IMR-90 (cell line): ENCODE measurements around the gene GSPT1. TPM values are rescaled to one million over a fixed set of nuclear protein-coding genes. Genes with fewer than 3 reads are reported as not detected.
A peak's percentile ranks its signal among the peaks of the same experiment; 100 is the strongest.

Source experiments
- ATAC-seq: fragments of 200-7000 bp; cut with Tn5 transposase; 2 replicates; pipeline ENCODE4 v1.9.1; 2020; ENCODE audit warnings: low read depth, mild to moderate bottlenecking, moderate library complexity
- BruUV-seq: library from RNA; stranded (reverse); fragments of 400-500 nt; replicated peaks from 2 replicates; lab custom pipeline; 2021; lab: Mats Ljungman, UMichigan
- CTCF ChIA-PET: fragments of 300-600 bp; formaldehyde crosslinking; extraction: SDS; loops from one replicate; lab custom pipeline; 2021; ENCODE audit warnings: antibody characterized with exemption; lab: Yijun Ruan, JAX
- POLR2A ChIA-PET: fragments of 300-600 bp; sonication (Branson Sonifier 250); formaldehyde crosslinking; loops from one replicate; lab custom pipeline; 2022; ENCODE audit warnings: antibody characterized with exemption; ENCODE audit not compliant: unreplicated experiment; lab: Charles Lee
- DNase-seq: peaks from one replicate; pipeline ENCODE4 v3.0.0; 2013
- H2AFZ ChIP-seq: replicated peaks from 2 replicates; pipeline ENCODE3; 2013; ENCODE audit warnings: low read length, mild to moderate bottlenecking; ENCODE audit not compliant: poor library complexity
- H2AK5ac ChIP-seq: 2 replicates; pipeline ENCODE4 v1.6.1; 2013; ENCODE audit warnings: low read depth, low read length, inconsistent platforms
- H2AK9ac ChIP-seq: replicated peaks from 2 replicates; pipeline ENCODE3; 2013; ENCODE audit warnings: mild to moderate bottlenecking, low read depth, low read length, moderate library complexity; ENCODE audit not compliant: poor library complexity
- H2BK120ac ChIP-seq: 2 replicates; pipeline ENCODE4 v1.6.1; 2013; ENCODE audit warnings: low read depth, low read length, inconsistent platforms
- H2BK15ac ChIP-seq: 3 replicates; pipeline ENCODE4 v1.6.1; 2013; ENCODE audit warnings: low read depth, low read length, inconsistent platforms
- H2BK20ac ChIP-seq: 2 replicates; pipeline ENCODE4 v1.6.1; 2013; ENCODE audit warnings: low read depth, mild to moderate bottlenecking, inconsistent platforms, low read length, moderate library complexity
- H2BK5ac ChIP-seq: 2 replicates; pipeline ENCODE4 v1.6.1; 2013; ENCODE audit warnings: mild to moderate bottlenecking, low read depth, low read length, inconsistent platforms; ENCODE audit not compliant: poor library complexity, severe bottlenecking
- H3K14ac ChIP-seq: replicated peaks from 2 replicates; pipeline ENCODE4 v1.6.1; 2013; ENCODE audit warnings: low read depth, low read length, inconsistent platforms
- H3K18ac ChIP-seq: 2 replicates; pipeline ENCODE4 v1.6.1; 2013; ENCODE audit warnings: low read depth, low read length, control low read depth
- H3K23ac ChIP-seq: 2 replicates; pipeline ENCODE4 v1.6.1; 2013; ENCODE audit warnings: low read depth, low read length, inconsistent platforms
- H3K27ac ChIP-seq: 2 replicates; pipeline ENCODE4 v1.5.1; 2013; ENCODE audit warnings: mild to moderate bottlenecking, control low read depth, low read length; ENCODE audit not compliant: insufficient read depth
- H3K27me3 ChIP-seq: 2 replicates; pipeline ENCODE4 v1.6.1; 2013; ENCODE audit warnings: low read length; ENCODE audit not compliant: control insufficient read depth, insufficient read depth
- H3K36me3 ChIP-seq: 2 replicates; pipeline ENCODE4 v1.6.1; 2013; ENCODE audit warnings: low read length, mixed read lengths; ENCODE audit not compliant: control insufficient read depth, insufficient read depth
- H3K4ac ChIP-seq: 2 replicates; pipeline ENCODE4 v1.6.1; 2013; ENCODE audit warnings: low read depth, low read length, inconsistent platforms
- H3K4me1 ChIP-seq: 2 replicates; pipeline ENCODE4 v1.6.1; 2013; ENCODE audit warnings: low read length, mixed read lengths; ENCODE audit not compliant: control insufficient read depth, insufficient read depth
- H3K4me2 ChIP-seq: 2 replicates; pipeline ENCODE4 v1.6.1; 2013; ENCODE audit warnings: low read depth, mild to moderate bottlenecking, control low read depth, low read length, moderate library complexity
- H3K4me3 ChIP-seq: 2 replicates; pipeline ENCODE4 v1.5.1; 2013; ENCODE audit warnings: low read depth, mild to moderate bottlenecking, control low read depth, low read length, moderate library complexity; ENCODE audit not compliant: insufficient read depth
- H3K56ac ChIP-seq: 2 replicates; pipeline ENCODE4 v1.6.1; 2013; ENCODE audit warnings: low read length, inconsistent platforms; ENCODE audit not compliant: insufficient read depth; ENCODE audit errors: extremely low read depth
- H3K79me1 ChIP-seq, 2 experiments: 2 replicates each; pipeline ENCODE4 v1.6.1; 2013; ENCODE audit warnings: low read length in 2 of 2, inconsistent platforms in 1 of 2, low read depth in 1 of 2
- H3K9ac ChIP-seq: 2 replicates; pipeline ENCODE4 v1.6.1; 2013; ENCODE audit warnings: low read depth, low read length, control low read depth
- H3K9me1 ChIP-seq: 2 replicates; pipeline ENCODE4 v1.6.1; 2013; ENCODE audit warnings: low read length, inconsistent platforms; ENCODE audit not compliant: insufficient read depth
- H3K9me3 ChIP-seq: 2 replicates; pipeline ENCODE4 v1.6.1; 2013; ENCODE audit warnings: low read length; ENCODE audit not compliant: control insufficient read depth, insufficient read depth
- H4K20me1 ChIP-seq: 2 replicates; pipeline ENCODE4 v1.6.1; 2013; ENCODE audit warnings: low read length, inconsistent platforms; ENCODE audit not compliant: insufficient read depth
- H4K5ac ChIP-seq: 2 replicates; pipeline ENCODE4 v1.6.1; 2013; ENCODE audit warnings: mild to moderate bottlenecking, low read depth, low read length, control low read depth
- H4K8ac ChIP-seq, 2 experiments: 2 replicates each; pipeline ENCODE4 v1.6.1; 2013; ENCODE audit warnings: low read depth in 2 of 2, low read length in 2 of 2, control low read depth in 1 of 2, inconsistent platforms in 1 of 2
- H4K91ac ChIP-seq: 2 replicates; pipeline ENCODE4 v1.6.1; 2013; ENCODE audit warnings: low read depth, low read length, inconsistent platforms; ENCODE audit not compliant: insufficient read depth
- BHLHE40 ChIP-seq: fragments of 150-350 bp; IDR thresholded peaks from 2 replicates; pipeline ENCODE4 v1.6.1; 2016; ENCODE audit warnings: mild to moderate bottlenecking, low read depth, low read length
- CHD1 ChIP-seq: IDR thresholded peaks from 2 replicates; pipeline ENCODE4 v1.6.1; 2012; ENCODE audit warnings: low read depth, low read length, improper control_type of control experiment
- FOS ChIP-seq: fragments of 150-350 bp; IDR thresholded peaks from 2 replicates; pipeline ENCODE4 v1.6.1; 2016; ENCODE audit warnings: low read depth, low read length
- MAZ ChIP-seq: IDR thresholded peaks from 2 replicates; pipeline ENCODE4 v1.6.1; 2012; ENCODE audit warnings: low read depth, mild to moderate bottlenecking, low read length, improper control_type of control experiment, moderate library complexity, borderline replicate concordance
- MXI1 ChIP-seq: IDR thresholded peaks from 2 replicates; pipeline ENCODE4 v1.6.1; 2012; ENCODE audit warnings: low read depth, mild to moderate bottlenecking, low read length, moderate library complexity, borderline replicate concordance
- NFE2L2 ChIP-seq: fragments of 150-350 bp; IDR thresholded peaks from 2 replicates; pipeline ENCODE4 v1.6.1; 2016; ENCODE audit warnings: low read depth, mild to moderate bottlenecking, low read length
- POLR2A ChIP-seq: IDR thresholded peaks from 2 replicates; pipeline ENCODE4 v1.6.1; 2012; ENCODE audit warnings: mild to moderate bottlenecking, low read depth, low read length
- RAD21 ChIP-seq: IDR thresholded peaks from 2 replicates; pipeline ENCODE4 v1.6.1; 2012; ENCODE audit warnings: low read length, improper control_type of control experiment
- RCOR1 ChIP-seq: IDR thresholded peaks from 2 replicates; pipeline ENCODE4 v1.6.1; 2012; ENCODE audit warnings: mild to moderate bottlenecking, low read length, improper control_type of control experiment; ENCODE audit not compliant: insufficient replicate concordance
- RFX5 ChIP-seq: IDR thresholded peaks from 2 replicates; pipeline ENCODE4 v1.8.0; 2012; ENCODE audit warnings: low read depth, mild to moderate bottlenecking, low read length, moderate library complexity
- SMC3 ChIP-seq: fragments of 150-350 bp; IDR thresholded peaks from 2 replicates; pipeline ENCODE4 v1.6.1; 2016; ENCODE audit warnings: low read depth, mild to moderate bottlenecking, antibody characterized with exemption, low read length, moderate library complexity
- USF2 ChIP-seq: fragments of 150-350 bp; IDR thresholded peaks from 2 replicates; pipeline ENCODE4 v1.6.1; 2017; ENCODE audit warnings: mild to moderate bottlenecking, antibody characterized with exemption, low read length, low read depth
- WGBS, 2 experiments: methylation state at CpG; one replicate each; pipeline versions ENCODE4 v1.1.5 to v1.1.7; 2013; ENCODE audit warnings: missing lambda C conversion rate in 2 of 2; ENCODE audit not compliant: insufficient read length in 1 of 2; ENCODE audit errors: extremely low coverage in 2 of 2; 5-methylcytosine and 5-hydroxymethylcytosine counted together
- dilution Hi-C: fragments of 300-500 bp; cut with HindIII; formaldehyde crosslinking; loops from one replicate; pipeline ENCODE4 v1.14.3; 2018; ENCODE audit warnings: low sequenced_read_pairs; ENCODE audit not compliant: unreplicated experiment
- in situ Hi-C: fragments of 300-500 bp; cut with MboI; formaldehyde crosslinking; loops from 3 replicates; pipeline ENCODE4 v1.14.3; 2019; ENCODE audit warnings: low sequenced_read_pairs, inconsistent platforms, mixed read lengths
- intact Hi-C: fragments of 100-400 bp; cut with micrococcal nuclease; formaldehyde crosslinking; loops from 2 replicates; pipeline ENCODE4 v1.10.0; 2022
- polyA plus RNA-seq, 3 experiments: library from polyadenylated mRNA; depleted of rRNA; stranded (reverse); fragments of >200 nt; gene quantifications; 2 replicates each; pipeline ENCODE4 v1.2.3, GENCODE V29; 2012; ENCODE audit warnings: low replicate concordance in 1 of 3
- total RNA-seq: library from RNA; depleted of rRNA; stranded (reverse); fragments of >200 nt; gene quantifications from 2 replicates; pipeline ENCODE4 v1.2.3, GENCODE V29; 2012
- TF ChIP-seq, protein P1 (sequence below): conservative IDR thresholded peaks from 2 replicates; pipeline ENCODE4 v1.5.1; 2012; ENCODE audit warnings: mild to moderate bottlenecking, low read depth, low read length, improper control_type of control experiment

Gene GSPT1
- total and polyA plus RNA-seq, 2 of the 4 experiments (the other 2 are of a cell fraction) = 76.3 to 84.8 TPM

DNA sequence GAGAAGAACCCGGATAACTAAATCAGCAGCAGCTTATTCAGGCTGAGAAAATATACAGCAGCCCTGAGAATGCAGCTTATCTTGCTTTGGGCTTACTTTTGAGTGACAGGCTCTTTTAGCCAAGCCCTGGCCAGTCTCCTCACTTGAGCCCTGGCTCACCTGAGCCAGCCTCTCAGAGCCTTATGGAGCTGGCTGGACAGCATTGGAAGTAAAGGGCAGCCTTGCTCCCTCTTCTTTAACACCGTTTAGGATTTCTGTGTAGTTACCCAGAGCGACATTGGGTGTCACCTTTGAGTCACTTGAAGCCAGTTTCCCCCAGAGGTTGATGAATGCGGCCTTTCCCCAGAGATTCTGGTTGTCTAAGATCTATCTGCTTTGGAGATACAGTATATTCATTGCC lies 33.8 kb upstream of the GSPT1 start:
- H4K8ac ChIP-seq = no peak overlapping the region
- H2AK9ac ChIP-seq = peak overlapping the region; percentile 51
- peak overlapping the region; percentile 55 for H2BK120ac ChIP-seq
- H2BK15ac ChIP-seq = no peak overlapping the region
- H4K91ac ChIP-seq = no peak overlapping the region
- no peak overlapping the region for H2BK20ac ChIP-seq
- H3K9me1 ChIP-seq = peaks cover 7% of the 10 kb centered on the region
- peak overlapping the region; percentile 38; the same call in 1 of the 2 replicates for H2AK5ac ChIP-seq
- no peak overlapping the region for H3K23ac ChIP-seq
- peak overlapping the region; percentile 76 for H2AFZ ChIP-seq
- no peak overlapping the region for H4K5ac ChIP-seq
- H4K20me1 ChIP-seq = no peaks in the 10 kb centered on the region
- peak overlapping the region; percentile 39; the same call in 1 of the 2 replicates for H3K4ac ChIP-seq
- TF ChIP-seq RFX5 = no peak
- TF ChIP-seq RAD21 = peak; percentile 68
- TF ChIP-seq SMC3 = peak; percentile 52
- TF ChIP-seq NFE2L2 = no peak
- TF ChIP-seq POLR2A = no peak
- TF ChIP-seq MAZ = no peak
- TF ChIP-seq FOS = no peak
- TF ChIP-seq, protein P1, sequence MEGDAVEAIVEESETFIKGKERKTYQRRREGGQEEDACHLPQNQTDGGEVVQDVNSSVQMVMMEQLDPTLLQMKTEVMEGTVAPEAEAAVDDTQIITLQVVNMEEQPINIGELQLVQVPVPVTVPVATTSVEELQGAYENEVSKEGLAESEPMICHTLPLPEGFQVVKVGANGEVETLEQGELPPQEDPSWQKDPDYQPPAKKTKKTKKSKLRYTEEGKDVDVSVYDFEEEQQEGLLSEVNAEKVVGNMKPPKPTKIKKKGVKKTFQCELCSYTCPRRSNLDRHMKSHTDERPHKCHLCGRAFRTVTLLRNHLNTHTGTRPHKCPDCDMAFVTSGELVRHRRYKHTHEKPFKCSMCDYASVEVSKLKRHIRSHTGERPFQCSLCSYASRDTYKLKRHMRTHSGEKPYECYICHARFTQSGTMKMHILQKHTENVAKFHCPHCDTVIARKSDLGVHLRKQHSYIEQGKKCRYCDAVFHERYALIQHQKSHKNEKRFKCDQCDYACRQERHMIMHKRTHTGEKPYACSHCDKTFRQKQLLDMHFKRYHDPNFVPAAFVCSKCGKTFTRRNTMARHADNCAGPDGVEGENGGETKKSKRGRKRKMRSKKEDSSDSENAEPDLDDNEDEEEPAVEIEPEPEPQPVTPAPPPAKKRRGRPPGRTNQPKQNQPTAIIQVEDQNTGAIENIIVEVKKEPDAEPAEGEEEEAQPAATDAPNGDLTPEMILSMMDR = peak; percentile 57
- TF ChIP-seq MXI1 = no peak
- no peak for TF ChIP-seq BHLHE40
- no peak for TF ChIP-seq USF2
- no peak for TF ChIP-seq CHD1
- no peak for TF ChIP-seq RCOR1
- POLR2A ChIA-PET = no interaction called here
- no peaks in the 10 kb centered on the region for H3K9me3 ChIP-seq
- H3K36me3 ChIP-seq = no peaks in the 10 kb centered on the region
- CTCF ChIA-PET = interaction anchor here (0.5 to 1.9 kb wide), 6 partner anchors 34 to 515 kb away, joined by 3 to 15 read pairs (median 4); no protein-coding TSS in a partner anchor
- H3K79me1 ChIP-seq = no peaks in the 10 kb centered on the region
- H3K27me3 ChIP-seq = no peaks in the 10 kb centered on the region
- WGBS, 2 experiments = no CpG with 5 or more reads among the region's 4 CpGs
- no peak overlapping the region for H3K4me3 ChIP-seq
- DNase-seq = peak; percentile 47
- no peak overlapping the region for H3K18ac ChIP-seq
- H3K9ac ChIP-seq = no peak overlapping the region
- intact Hi-C loops (loop anchor here (1.0 kb wide), 1 partner anchor 119 kb away; no protein-coding TSS in a partner anchor), in situ Hi-C loops (no loop called here), dilution Hi-C loops (no loop called here)
- no TSS peak for BruUV-seq
- no peak overlapping the region for H3K4me2 ChIP-seq
- peaks cover 6% of the 10 kb centered on the region for H3K4me1 ChIP-seq
- H3K27ac ChIP-seq = no peak overlapping the region
- no peak overlapping the region for H3K56ac ChIP-seq
- peak; percentile 83 for ATAC-seq
- H3K14ac ChIP-seq = no peak overlapping the region
- H2BK5ac ChIP-seq = no peak overlapping the region
